Stimulated activated CD8-positive, alpha-beta memory T cell treated with anti-CD3 and anti-CD28 coated beads, Interleukin-4, amount 100 ng/mL, for 24 hours (primary cell): Measurements from ENCODE around the gene HP.
"Not testable (repeated sequence)": the region's sequence is repeated elsewhere in the genome, so short reads cannot be mapped to it uniquely, and the experiment has no call there.

Source experiments
- DNase-seq: peaks from one replicate; pipeline ENCODE4 v3.0.0-alpha.2; 2020; ENCODE audit warnings: low read depth

The HP gene

GRCh38 chr16:72043058-72043457 is 11.2 kb upstream of the HP start:
- DNase-seq = no peak

- DNase-seq = no peak
These were observed 10.8 kb upstream of the HP start for GRCh38 chr16:72043539-72043938.

GRCh38 chr16:72044296-72044695 is 10.0 kb upstream of the HP start:
- DNase-seq = no peak

- no peak for DNase-seq
These were observed 9.4 kb upstream of the HP start for GRCh38 chr16:72044825-72045359.

DNA sequence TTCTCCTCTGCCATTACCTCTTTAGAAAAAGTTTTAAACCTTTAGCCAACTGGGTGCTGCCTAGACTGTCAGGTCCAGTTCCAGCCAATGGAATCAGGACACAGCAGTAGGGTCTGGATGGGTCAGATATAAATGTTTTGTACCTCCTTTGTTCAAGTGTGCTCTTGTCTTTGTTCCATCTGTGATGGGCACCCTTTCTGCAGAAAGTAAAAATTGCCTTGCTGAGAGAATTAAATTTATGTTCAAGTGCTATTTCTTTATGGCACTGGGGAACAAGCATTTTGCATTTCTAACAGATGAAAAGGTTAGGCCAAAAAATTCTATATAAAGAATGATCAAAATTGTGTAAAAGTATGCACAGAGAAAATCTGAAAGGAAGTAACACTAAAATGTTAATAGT is 5.2 kb upstream of the HP start:
- DNase-seq = no peak

DNA sequence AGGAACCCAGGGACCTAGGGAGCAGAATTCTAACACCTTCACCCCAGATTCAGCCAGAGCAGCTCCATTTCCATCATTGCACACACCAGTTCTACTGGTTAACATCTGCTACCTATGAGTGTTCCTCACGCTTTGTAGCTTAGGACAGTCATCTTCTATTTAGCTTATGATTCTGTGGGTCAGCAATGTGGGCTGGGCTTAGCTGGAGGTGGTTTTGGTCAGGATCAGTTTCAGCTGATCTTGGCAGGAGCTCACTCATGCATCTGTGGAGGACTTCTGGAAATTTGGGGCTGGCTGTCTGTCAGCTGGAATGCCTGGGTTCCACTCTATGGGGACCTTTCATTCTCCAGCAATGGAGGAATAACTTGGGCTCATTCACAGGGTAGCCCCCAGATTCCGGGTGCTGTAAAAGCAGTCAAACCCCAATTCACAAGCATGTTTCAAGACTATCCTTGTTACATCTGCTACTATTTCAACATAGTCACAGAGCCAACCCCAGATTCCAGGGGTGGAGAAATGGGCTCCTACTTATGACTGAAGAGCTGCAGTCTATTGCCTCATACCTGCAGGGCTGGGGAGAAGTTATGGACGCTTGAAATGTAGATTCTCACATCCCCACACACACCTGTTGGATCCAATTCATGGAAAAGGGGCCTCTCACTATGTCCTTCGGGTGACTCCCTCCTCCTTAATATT is 3.4 kb upstream of the HP start:
- no peak for DNase-seq

DNA sequence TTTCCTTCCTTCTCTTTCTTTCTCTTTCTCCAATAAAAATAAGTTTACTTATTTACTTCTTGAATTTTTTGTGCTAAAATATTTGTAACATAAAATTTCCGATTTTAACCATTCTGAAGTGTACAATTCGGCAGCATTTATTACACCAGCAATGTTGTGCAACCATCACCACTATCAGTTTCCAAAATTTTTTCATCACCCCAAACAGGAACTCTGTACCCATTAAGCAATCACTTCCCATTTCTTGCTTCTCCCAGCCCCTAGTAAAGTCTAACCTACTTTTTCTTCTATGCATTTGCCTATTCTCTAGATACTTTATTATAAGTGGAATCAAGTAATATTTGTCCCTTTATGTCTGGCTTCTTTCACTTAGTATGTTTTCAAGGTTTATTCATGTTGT is 2.5 kb upstream of the HP start:
- no peak for DNase-seq

- no peak for DNase-seq
These were observed 1.6 kb downstream of the HP start for GRCh38 chr16:72055911-72056310.

DNA sequence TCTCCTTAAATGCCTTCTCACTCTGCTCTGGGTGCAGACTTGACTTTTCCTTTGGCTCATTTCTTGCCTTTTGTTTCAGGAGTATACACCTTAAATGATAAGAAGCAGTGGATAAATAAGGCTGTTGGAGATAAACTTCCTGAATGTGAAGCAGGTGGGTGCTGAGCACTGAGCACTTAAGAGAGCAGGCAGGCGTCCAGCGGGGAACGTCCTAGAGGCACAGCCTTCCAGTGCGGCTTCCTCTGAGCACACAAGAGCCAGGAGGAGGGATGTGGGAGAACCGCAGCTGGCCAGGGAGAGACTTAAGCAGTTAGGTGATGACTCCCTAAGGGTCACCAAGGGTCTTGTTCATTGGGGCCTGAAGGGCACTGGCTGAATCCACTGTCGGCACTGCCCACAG is 3.0 kb downstream of the HP start:
- DNase-seq = not testable (repeated sequence)

GRCh38 chr16:72059060-72059459 is 4.8 kb downstream of the HP start:
- DNase-seq = not testable (repeated sequence)

GRCh38 chr16:72060405-72060804 is 6.1 kb downstream of the HP start:
- no peak for DNase-seq

GRCh38 chr16:72061564-72061963 is 7.3 kb downstream of the HP start:
- DNase-seq = no peak

DNA sequence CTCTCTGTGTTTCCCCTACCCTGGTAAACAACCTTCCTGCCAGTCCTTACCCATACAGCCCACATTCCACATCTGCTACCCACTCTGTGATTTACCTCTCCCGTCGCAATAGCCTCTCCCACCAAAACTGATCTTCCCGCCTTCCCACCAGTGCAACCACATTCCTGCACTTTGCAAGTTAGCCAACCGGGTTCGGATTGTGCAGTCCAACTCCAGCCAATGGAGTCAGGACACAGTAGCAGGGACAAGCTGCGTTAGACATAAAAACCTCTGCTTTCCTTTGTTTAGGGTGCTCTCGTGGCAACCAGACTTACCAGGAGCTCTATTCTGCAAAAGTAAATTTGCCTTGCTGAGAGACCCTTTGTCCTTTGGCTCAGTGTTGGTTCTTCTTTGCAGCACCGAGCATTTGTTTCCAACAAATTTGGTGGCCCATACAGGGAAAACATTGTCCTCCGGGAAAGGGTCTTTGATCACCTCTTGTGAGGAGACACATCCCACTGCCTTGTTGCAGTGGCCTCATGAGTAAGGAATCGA is 10.1 kb downstream of the HP start:
- no peak for DNase-seq

- DNase-seq = no peak
These were observed 12.4 kb downstream of the HP start for GRCh38 chr16:72066747-72067146.

- DNase-seq = no peak
These were observed 14.6 kb downstream of the HP start for GRCh38 chr16:72068930-72069329.

DNA sequence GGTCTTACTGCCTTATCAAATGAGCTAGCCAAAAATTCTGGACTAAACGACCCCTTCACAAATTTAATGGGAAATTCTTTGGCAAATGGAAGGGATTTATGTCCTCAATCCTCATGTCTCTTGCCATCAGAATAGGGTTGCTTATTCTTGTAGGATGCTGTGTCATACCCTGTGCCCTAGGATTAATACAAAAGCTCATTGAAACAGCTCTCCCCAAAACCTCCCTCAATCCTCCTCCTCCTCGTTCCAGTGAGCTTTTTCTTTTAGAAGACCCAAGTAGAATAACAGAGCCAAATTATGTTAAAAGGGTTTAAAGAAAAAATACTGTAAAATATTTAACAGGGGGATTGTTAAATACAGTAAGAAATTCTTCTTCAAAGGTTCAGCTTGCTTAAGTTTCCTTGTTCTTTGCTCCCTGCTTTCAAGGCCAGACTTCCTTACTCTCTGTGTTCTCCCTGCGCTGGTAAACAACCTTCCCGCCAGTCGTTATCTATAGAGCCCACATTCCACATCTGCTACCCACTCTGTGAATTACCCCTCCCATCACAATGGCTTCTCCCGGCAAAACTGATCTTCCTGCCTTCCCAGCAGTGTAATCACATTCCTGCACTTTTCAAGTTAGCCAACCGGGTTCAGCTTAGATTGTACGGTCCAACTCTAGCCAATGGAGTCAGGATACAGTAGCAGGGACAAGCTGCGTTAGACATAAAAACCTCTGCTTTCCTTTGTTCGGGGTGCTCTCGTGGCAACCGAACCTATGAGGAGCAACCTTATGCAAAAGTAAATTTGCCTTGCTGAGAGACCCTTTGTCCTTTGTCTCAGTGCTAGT is 18.4 kb downstream of the HP start:
- no peak for DNase-seq

GRCh38 chr16:72073560-72074230 is 19.4 kb downstream of the HP start:
- DNase-seq = no peak

DNA sequence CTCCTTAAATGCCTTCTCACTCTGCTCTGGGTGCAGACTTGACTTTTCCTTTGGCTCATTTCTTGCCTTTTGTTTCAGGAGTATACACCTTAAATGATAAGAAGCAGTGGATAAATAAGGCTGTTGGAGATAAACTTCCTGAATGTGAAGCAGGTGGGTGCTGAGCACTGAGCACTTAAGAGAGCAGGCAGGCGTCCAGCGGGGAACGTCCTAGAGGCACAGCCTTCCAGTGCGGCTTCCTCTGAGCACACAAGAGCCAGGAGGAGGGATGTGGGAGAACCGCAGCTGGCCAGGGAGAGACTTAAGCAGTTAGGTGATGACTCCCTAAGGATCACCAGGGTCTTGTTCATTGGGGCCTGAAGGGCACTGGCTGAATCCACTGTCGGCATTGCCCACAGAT is 20.8 kb downstream of the HP start:
- not testable (repeated sequence) for DNase-seq

GRCh38 chr16:72076991-72077706 is 22.8 kb downstream of the HP start:
- not testable (repeated sequence) for DNase-seq

GRCh38 chr16:72083778-72084404 is 29.6 kb downstream of the HP start:
- no peak for DNase-seq

GRCh38 chr16:72084445-72084844 is 30.1 kb downstream of the HP start:
- DNase-seq = no peak
